ENCODE results near the gene SLC47A2.

The SLC47A2 gene

GRCh38 chr17:19747159-19747719 lies 30.9 kb upstream of the SLC47A2 start:
- no peak for DNase-seq

GRCh38 chr17:19746517-19746916 lies 30.1 kb upstream of the SLC47A2 start:
- no peak for DNase-seq

- peak; percentile 92 to 94 for DNase-seq
Observed at GRCh38 chr17:19744922-19745757, 28.8 kb upstream of the SLC47A2 start.

GRCh38 chr17:19744492-19744891 lies 28.1 kb upstream of the SLC47A2 start:
- DNase-seq = peak in 1 of 2 experiments; percentile 17

GRCh38 chr17:19743101-19744100 lies 27.0 kb upstream of the SLC47A2 start:
- DNase-seq = no peak

GRCh38 chr17:19742495-19742894 lies 26.1 kb upstream of the SLC47A2 start:
- DNase-seq = no peak

GRCh38 chr17:19741832-19742457 lies 25.6 kb upstream of the SLC47A2 start:
- DNase-seq = no peak

GRCh38 chr17:19740933-19741332 lies 24.5 kb upstream of the SLC47A2 start:
- DNase-seq = no peak

GRCh38 chr17:19739241-19740201 lies 23.1 kb upstream of the SLC47A2 start:
- no peak for DNase-seq

GRCh38 chr17:19738757-19739156 lies 22.4 kb upstream of the SLC47A2 start:
- no peak for DNase-seq

- DNase-seq = no peak
Observed at GRCh38 chr17:19738073-19738449, 21.7 kb upstream of the SLC47A2 start.

- no peak for DNase-seq
Observed at GRCh38 chr17:19737305-19738072, 21.1 kb upstream of the SLC47A2 start.

GRCh38 chr17:19736071-19736470 lies 19.7 kb upstream of the SLC47A2 start:
- no peak for DNase-seq

- DNase-seq = no peak
Observed at GRCh38 chr17:19733953-19734526, 17.7 kb upstream of the SLC47A2 start.

- no peak for DNase-seq
Observed at GRCh38 chr17:19731626-19732025, 15.2 kb upstream of the SLC47A2 start.

GRCh38 chr17:19730843-19731242 lies 14.5 kb upstream of the SLC47A2 start:
- DNase-seq = no peak

- no peak for DNase-seq
Observed at GRCh38 chr17:19729900-19730299, 13.5 kb upstream of the SLC47A2 start.

- no peak for DNase-seq
Observed at GRCh38 chr17:19728084-19728495, 11.7 kb upstream of the SLC47A2 start.

GRCh38 chr17:19727501-19728078 lies 11.2 kb upstream of the SLC47A2 start:
- no peak for DNase-seq

Data from activated CD4-positive, alpha-beta T cell treated with anti-CD3 and anti-CD28 coated beads, Interleukin-2, amount 50 U/mL, for 48 hours (primary cell).